Nephron progenitor cell (in vitro differentiated cells): Measurements from ENCODE around the gene NR4A2.

Source experiments
- DNase-seq: peaks from one replicate; pipeline ENCODE4 v3.0.0; 2021
- H3K27ac Mint-ChIP-seq: 2 replicates; pipeline ENCODE4 v1.8.0; 2021; ENCODE audit warnings: mild to moderate bottlenecking, moderate library complexity, mixed read lengths
- H3K27me3 Mint-ChIP-seq: 2 replicates; pipeline ENCODE4 v1.8.0; 2021; ENCODE audit warnings: mild to moderate bottlenecking, low read depth, mixed read lengths; ENCODE audit not compliant: poor library complexity
- H3K36me3 Mint-ChIP-seq: 2 replicates; pipeline ENCODE4 v1.8.0; 2021; ENCODE audit warnings: low read depth, mixed read lengths
- H3K4me1 Mint-ChIP-seq: 2 replicates; pipeline ENCODE4 v1.8.0; 2021; ENCODE audit warnings: mixed read lengths
- H3K4me3 Mint-ChIP-seq: 2 replicates; pipeline ENCODE4 v1.8.0; 2021; ENCODE audit warnings: mild to moderate bottlenecking, moderate library complexity, mixed read lengths
- H3K9me3 Mint-ChIP-seq: 2 replicates; pipeline ENCODE4 v1.8.0; 2021; ENCODE audit warnings: mild to moderate bottlenecking, moderate library complexity, mixed read lengths
- TF ChIP-seq, protein P1 (sequence below): fragments of 200-600 bp; sonication (generic); IDR thresholded peaks from 2 replicates; pipeline ENCODE4 v1.5.0; 2021; ENCODE audit warnings: antibody characterized with exemption

Gene NR4A2

DNA sequence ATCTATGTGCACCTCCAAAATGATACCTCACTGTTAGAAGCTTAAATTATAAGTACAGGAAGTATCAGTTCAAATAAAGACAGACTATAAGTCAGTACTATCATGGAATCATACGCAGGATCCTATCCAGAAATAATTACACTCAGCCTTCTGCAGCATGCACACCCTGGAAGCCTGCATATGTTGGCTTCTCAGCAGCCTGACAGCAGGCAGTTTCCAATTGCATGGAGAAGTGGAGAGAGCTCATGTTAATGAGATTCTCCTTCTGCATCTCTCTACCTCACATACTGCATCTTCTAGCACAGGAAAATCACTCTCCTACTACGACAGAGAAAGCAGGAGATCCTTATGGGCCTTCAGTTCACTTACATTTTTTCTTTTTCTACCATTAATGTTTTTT lies 20.5 kb downstream of the NR4A2 start:
- TF ChIP-seq, protein P1, sequence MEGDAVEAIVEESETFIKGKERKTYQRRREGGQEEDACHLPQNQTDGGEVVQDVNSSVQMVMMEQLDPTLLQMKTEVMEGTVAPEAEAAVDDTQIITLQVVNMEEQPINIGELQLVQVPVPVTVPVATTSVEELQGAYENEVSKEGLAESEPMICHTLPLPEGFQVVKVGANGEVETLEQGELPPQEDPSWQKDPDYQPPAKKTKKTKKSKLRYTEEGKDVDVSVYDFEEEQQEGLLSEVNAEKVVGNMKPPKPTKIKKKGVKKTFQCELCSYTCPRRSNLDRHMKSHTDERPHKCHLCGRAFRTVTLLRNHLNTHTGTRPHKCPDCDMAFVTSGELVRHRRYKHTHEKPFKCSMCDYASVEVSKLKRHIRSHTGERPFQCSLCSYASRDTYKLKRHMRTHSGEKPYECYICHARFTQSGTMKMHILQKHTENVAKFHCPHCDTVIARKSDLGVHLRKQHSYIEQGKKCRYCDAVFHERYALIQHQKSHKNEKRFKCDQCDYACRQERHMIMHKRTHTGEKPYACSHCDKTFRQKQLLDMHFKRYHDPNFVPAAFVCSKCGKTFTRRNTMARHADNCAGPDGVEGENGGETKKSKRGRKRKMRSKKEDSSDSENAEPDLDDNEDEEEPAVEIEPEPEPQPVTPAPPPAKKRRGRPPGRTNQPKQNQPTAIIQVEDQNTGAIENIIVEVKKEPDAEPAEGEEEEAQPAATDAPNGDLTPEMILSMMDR: no peak
- H3K9me3 Mint-ChIP-seq: no peaks in the 10 kb centered on the region
- DNase-seq: no peak

GRCh38 chr2:156310773-156311172 lies 21.7 kb downstream of the NR4A2 start:
- no peak for DNase-seq
- Mint-ChIP-seq H3K27ac (no peak overlapping the region), H3K36me3 (no peaks in the 10 kb centered on the region), H3K9me3 (no peaks in the 10 kb centered on the region), H3K4me1 (peaks cover 5% of the 10 kb centered on the region), H3K4me3 (no peak overlapping the region), H3K27me3 (peaks cover 19% of the 10 kb centered on the region)
- TF ChIP-seq, protein P1: no peak

More for the DNA sequence above, 20.5 kb downstream of the NR4A2 start:
- H3K27me3 Mint-ChIP-seq: peaks cover 8% of the 10 kb centered on the region
- H3K4me1 Mint-ChIP-seq: peaks cover 5% of the 10 kb centered on the region
- H3K27ac Mint-ChIP-seq: no peak overlapping the region
- H3K4me3 Mint-ChIP-seq: no peak overlapping the region
- H3K36me3 Mint-ChIP-seq: no peaks in the 10 kb centered on the region

DNA sequence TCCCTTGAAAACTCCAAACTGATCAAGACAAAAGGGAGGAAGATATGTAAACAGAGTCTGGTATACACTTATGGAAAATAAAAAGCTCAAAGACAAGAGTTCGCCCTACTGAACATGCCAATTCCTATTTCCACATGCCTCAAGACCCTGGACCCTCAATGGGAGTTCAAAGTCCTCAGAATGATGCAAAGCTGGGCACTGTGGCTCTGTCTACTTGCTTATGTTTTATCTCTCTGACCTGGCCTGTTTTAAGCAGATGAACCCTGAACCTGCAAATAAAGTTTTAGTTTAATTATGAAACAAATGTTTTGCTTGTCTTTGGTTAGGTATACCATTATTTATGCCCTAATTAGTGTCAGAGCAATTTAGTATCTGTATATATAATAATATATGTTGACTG lies 22.6 kb downstream of the NR4A2 start:
- peaks cover 3% of the 10 kb centered on the region for H3K4me1 Mint-ChIP-seq
- TF ChIP-seq, protein P1: no peak
- H3K27me3 Mint-ChIP-seq: peaks cover 20% of the 10 kb centered on the region
- no peaks in the 10 kb centered on the region for H3K9me3 Mint-ChIP-seq
- no peak for DNase-seq
- H3K27ac Mint-ChIP-seq: no peak overlapping the region
- H3K4me3 Mint-ChIP-seq: no peak overlapping the region
- H3K36me3 Mint-ChIP-seq: no peaks in the 10 kb centered on the region

DNA sequence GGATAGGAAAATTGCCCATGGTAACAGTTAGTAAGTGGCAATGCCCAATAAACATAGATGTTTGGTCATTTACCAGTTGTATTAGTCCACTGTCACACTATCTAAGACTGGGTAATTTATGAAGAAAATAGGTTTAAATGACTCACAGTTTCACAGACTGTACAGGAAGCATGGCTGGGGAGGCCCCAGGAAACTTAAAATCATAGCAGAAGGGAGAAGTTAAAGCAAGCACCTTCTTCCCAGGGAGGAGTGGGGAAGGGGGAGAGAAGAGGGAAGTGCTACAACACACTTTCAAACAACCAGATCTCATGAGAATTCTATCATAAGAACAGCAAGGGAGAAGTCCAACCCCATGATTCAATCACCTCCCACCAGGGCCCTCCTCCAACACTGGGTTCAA lies 23.4 kb downstream of the NR4A2 start:
- Mint-ChIP-seq H3K9me3 (no peaks in the 10 kb centered on the region), H3K27ac (no peak overlapping the region), H3K27me3 (peaks cover 20% of the 10 kb centered on the region), H3K4me1 (no peaks in the 10 kb centered on the region), H3K36me3 (no peaks in the 10 kb centered on the region), H3K4me3 (no peak overlapping the region)
- DNase-seq: no peak
- TF ChIP-seq, protein P1: no peak

DNA sequence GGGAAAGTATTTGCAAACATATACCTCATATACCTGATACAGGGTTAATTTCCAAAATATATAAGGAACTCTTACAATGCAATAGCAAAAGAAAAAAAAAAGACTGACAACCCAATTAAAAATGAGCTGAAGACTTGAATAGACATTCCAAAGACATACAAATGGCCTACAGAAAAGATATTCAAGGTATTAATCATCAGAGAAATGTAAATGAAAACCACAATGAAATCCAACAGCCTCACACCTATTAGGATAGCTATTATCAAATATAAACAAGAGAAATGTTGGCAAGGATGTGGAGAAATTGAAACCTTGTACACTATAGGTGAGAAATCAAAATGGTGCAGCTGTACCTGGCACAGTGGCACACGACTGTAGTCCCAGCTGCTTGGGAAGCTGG lies 25.7 kb downstream of the NR4A2 start:
- Mint-ChIP-seq H3K36me3 (no peaks in the 10 kb centered on the region), H3K9me3 (no peaks in the 10 kb centered on the region), H3K27me3 (peaks cover 17% of the 10 kb centered on the region), H3K27ac (no peak overlapping the region), H3K4me3 (no peak overlapping the region), H3K4me1 (no peaks in the 10 kb centered on the region)
- TF ChIP-seq, protein P1: no peak
- DNase-seq: no peak

DNA sequence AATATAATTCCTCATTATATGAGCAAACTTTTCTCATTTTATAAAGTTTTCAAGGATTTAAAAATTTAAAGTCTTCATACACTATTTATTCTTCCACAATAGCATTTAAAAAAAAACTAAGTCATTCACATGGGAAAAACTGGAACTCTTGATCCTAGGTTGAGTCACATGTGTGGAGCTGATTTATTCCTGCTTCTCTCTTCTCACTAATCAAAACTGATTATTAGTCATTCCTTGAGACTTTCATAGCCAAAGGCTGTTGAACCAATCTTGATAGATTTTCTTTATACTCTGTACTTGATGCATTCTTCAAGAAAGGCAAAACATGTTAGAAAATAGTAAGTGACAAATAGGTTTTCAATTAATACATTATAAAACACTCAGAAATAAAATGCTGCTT lies 27.4 kb downstream of the NR4A2 start:
- H3K4me1 Mint-ChIP-seq: no peaks in the 10 kb centered on the region
- H3K27me3 Mint-ChIP-seq: peaks cover 17% of the 10 kb centered on the region
- no peak overlapping the region for H3K27ac Mint-ChIP-seq
- TF ChIP-seq, protein P1: no peak
- no peak for DNase-seq
- no peaks in the 10 kb centered on the region for H3K9me3 Mint-ChIP-seq
- H3K36me3 Mint-ChIP-seq: no peaks in the 10 kb centered on the region
- no peak overlapping the region for H3K4me3 Mint-ChIP-seq
